Breast epithelium (tissue), 4 donors: ENCODE measurements around the gene LYL1. TPM values are rescaled to one million over a fixed set of nuclear protein-coding genes. Genes with fewer than 3 reads are reported as not detected.

Source experiments
- DNase-seq, 2 donors: peaks; one replicate each; pipeline ENCODE4 v3.0.0-alpha.2; 2019; ENCODE audit warnings: low spot score in 2 of 2
- H3K27ac ChIP-seq, 2 donors: fragments of 200-600 bp; sonication (generic) in 1 of 2; one replicate each; pipeline ENCODE4 v1.5.1; 2016 to 2019; ENCODE audit warnings: mild to moderate bottlenecking in 1 of 2
- H3K27me3 ChIP-seq, 2 donors: fragments of 200-600 bp; sonication (generic) in 1 of 2; one replicate each; pipeline versions ENCODE4 v1.5.1 to v1.6.0; 2017 to 2019; ENCODE audit warnings: control low read depth in 1 of 2, mild to moderate bottlenecking in 1 of 2
- H3K36me3 ChIP-seq: fragments of 200-600 bp; one replicate; pipeline ENCODE4 v1.5.1; 2019
- H3K4me1 ChIP-seq, 2 donors: fragments of 200-600 bp; sonication (generic); one replicate each; pipeline ENCODE4 v1.5.1; 2016 to 2019; ENCODE audit warnings: control low read depth in 1 of 2
- H3K4me3 ChIP-seq, 3 donors: fragments of 200-600 bp; sonication (generic); 1 replicate in 2 of 3; 2 replicates in 1 of 3; pipeline ENCODE4 v1.5.1; 2016 to 2019; ENCODE audit warnings: mild to moderate bottlenecking in 3 of 3, moderate library complexity in 2 of 3
- H3K9me3 ChIP-seq, 2 donors: fragments of 200-600 bp; sonication (generic) in 1 of 2; one replicate each; pipeline ENCODE4 v1.5.1; 2016 to 2019; ENCODE audit warnings: control low read depth in 1 of 2
- CTCF ChIP-seq, 3 donors: fragments of 450-650 bp; IDR thresholded peaks; one replicate each; pipeline ENCODE4 v1.5.1; 2016 to 2017; ENCODE audit warnings: antibody characterized with exemption in 3 of 3, mild to moderate bottlenecking in 3 of 3, moderate library complexity in 3 of 3
- POLR2A ChIP-seq: fragments of 450-650 bp; IDR thresholded peaks from one replicate; pipeline ENCODE4 v1.6.1; 2016; ENCODE audit warnings: antibody characterized with exemption, mild to moderate bottlenecking, moderate library complexity
- POLR2AphosphoS5 ChIP-seq, 3 donors: sonication (generic); formaldehyde crosslinking; IDR thresholded peaks; one replicate each; pipeline ENCODE4 v1.6.1; 2017; ENCODE audit warnings: antibody characterized with exemption in 3 of 3
- intact Hi-C: fragments of 100-400 bp; cut with DNase I; formaldehyde crosslinking; loops from one replicate; pipeline ENCODE4 v1.15.1; 2023; ENCODE audit warnings: low total_unique reads
- total RNA-seq, 3 donors: library from RNA; depleted of rRNA; stranded (reverse); fragments of >200 nt; gene quantifications; one replicate each; pipeline ENCODE4 v1.1.0, GENCODE V29; 2016

LYL1 gene
- total RNA-seq, 3 donors from 2014 or later = 7.0 to 21.0 (median 9.2) TPM

- H3K4me3 ChIP-seq = no peak overlapping the region
- H3K36me3 ChIP-seq = no peaks in the 10 kb centered on the region
- H3K27me3 ChIP-seq = no peaks in the 10 kb centered on the region
- intact Hi-C loops = no loop called here
- H3K27ac ChIP-seq = peak overlapping the region in 1 of 2 donors; percentile 77
- TF ChIP-seq POLR2AphosphoS5 (IDR thresholded peaks at IDR 0.05) (no peak), CTCF (IDR thresholded peaks at IDR 0.05) (no peak), POLR2A (no peak)
- H3K4me1 ChIP-seq = peaks cover 8 to 16% of the 10 kb centered on the region in 2 donors
- no peak for DNase-seq
- no peaks in the 10 kb centered on the region for H3K9me3 ChIP-seq
These were observed 19.1 kb upstream of the LYL1 start for GRCh38 chr19:13121551-13122274.

- DNase-seq = no peak
- Histone ChIP-seq H3K36me3 (no peaks in the 10 kb centered on the region), H3K4me3 (peak overlapping the region in 1 of 3 donors; percentile 72), H3K27ac (peak overlapping the region in 1 of 2 donors; percentile 77), H3K4me1 (peaks cover 8 to 17% of the 10 kb centered on the region in 2 donors), H3K27me3 (no peaks in the 10 kb centered on the region), H3K9me3 (no peaks in the 10 kb centered on the region)
- intact Hi-C loops = no loop called here
- TF ChIP-seq CTCF (IDR thresholded peaks at IDR 0.05) = no peak
- TF ChIP-seq POLR2A = no peak
- no peak for TF ChIP-seq POLR2AphosphoS5 (IDR thresholded peaks at IDR 0.05)
These were observed 18.2 kb upstream of the LYL1 start for GRCh38 chr19:13120817-13121216.

DNA sequence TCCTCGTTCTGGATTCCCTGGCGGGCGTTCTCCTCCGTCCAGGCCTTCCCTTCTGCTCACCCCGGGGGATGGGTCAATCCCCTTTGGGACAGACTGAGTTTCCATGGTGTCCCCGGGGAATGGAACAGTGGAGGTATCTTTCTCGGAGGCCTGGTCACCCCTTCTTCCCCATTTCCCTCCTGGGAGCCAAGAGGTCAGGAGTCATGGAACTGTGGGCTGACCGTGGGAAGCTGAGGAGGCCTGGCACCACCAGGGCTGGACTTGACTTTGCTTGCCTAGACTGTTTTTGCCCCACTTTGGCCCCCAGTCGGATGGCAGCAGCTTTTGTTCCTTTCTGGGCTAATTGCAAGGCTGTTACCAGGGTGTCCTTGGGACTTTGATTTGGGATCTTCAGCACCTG lies 17.4 kb upstream of the LYL1 start:
- no peaks in the 10 kb centered on the region for H3K9me3 ChIP-seq
- DNase-seq = no peak
- H3K4me1 ChIP-seq = peaks cover 8 to 22% of the 10 kb centered on the region in 2 donors
- H3K4me3 ChIP-seq = peak overlapping the region in 1 of 3 donors; percentile 72
- intact Hi-C loops = no loop called here
- no peaks in the 10 kb centered on the region for H3K27me3 ChIP-seq
- H3K36me3 ChIP-seq = no peaks in the 10 kb centered on the region
- no peak for TF ChIP-seq CTCF (IDR thresholded peaks at IDR 0.05)
- peak overlapping the region in 1 of 2 donors; percentile 77 for H3K27ac ChIP-seq

DNA sequence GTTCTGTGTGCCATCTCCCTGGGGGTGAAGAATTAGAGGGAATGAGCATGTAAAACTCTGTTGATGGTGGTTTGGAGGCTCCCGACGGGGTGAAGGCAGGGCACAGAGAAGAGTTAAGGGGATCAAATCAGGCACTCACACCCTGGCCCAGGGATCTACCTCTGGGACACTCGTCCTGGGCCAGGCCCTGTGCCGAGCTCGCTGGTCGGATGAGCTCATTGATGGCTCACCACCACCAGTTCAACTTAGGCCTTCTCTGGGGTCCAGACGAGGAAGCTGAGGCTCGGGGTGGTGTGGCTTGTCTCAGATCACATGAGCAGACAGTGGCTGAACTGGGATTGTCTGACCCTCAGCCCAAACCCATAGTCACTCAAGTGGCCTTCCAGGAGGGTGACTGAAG lies 17.0 kb upstream of the LYL1 start:
- Histone ChIP-seq H3K9me3 (no peaks in the 10 kb centered on the region), H3K27ac (peak overlapping the region; percentile 52 to 77), H3K4me1 (peaks cover 8 to 22% of the 10 kb centered on the region in 2 donors), H3K27me3 (no peaks in the 10 kb centered on the region), H3K4me3 (peak overlapping the region in 2 of 3 donors; percentile 69 to 72), H3K36me3 (no peaks in the 10 kb centered on the region)
- TF ChIP-seq POLR2A = no peak
- intact Hi-C loops = no loop called here
- no peak for DNase-seq

- Histone ChIP-seq H3K4me1 (peaks cover 8 to 22% of the 10 kb centered on the region in 2 donors), H3K27me3 (no peaks in the 10 kb centered on the region), H3K27ac (peak overlapping the region; percentile 52 to 77), H3K4me3 (peak overlapping the region; percentile 69 to 97 (median 72)), H3K36me3 (no peaks in the 10 kb centered on the region), H3K9me3 (no peaks in the 10 kb centered on the region)
- intact Hi-C loops = no loop called here
- TF ChIP-seq POLR2AphosphoS5 (IDR thresholded peaks at IDR 0.05) (no peak), POLR2A (no peak), CTCF (IDR thresholded peaks at IDR 0.05) (no peak)
- DNase-seq = peak in 1 of 2 donors; percentile 70
These were observed 16.0 kb upstream of the LYL1 start for GRCh38 chr19:13118424-13119193.
